ENCODE measurements around the gene TMEM158. TPM values are rescaled to one million over a fixed set of nuclear protein-coding genes. Genes with fewer than 3 reads are reported as not detected.

The TMEM158 gene
- total RNA-seq, 5 donors from 2014 or later (not counting 1 experiment from before 2014, with no cell fraction given): 0.13 to 0.26 (median 0.16) TPM

GRCh38 chr3:45176912-45177311, 49.2 kb downstream of the TMEM158 start:
- Mint-ChIP-seq H3K4me1 (no peaks in the 10 kb centered on the region), H3K27me3 (peaks cover 0 to 11% of the 10 kb centered on the region in 2 donors), H3K4me3 (no peak overlapping the region), H3K27ac (no peak overlapping the region), H3K36me3 (no peaks in the 10 kb centered on the region), H3K9me3 (no peaks in the 10 kb centered on the region)
- no peaks in the 10 kb centered on the region for H3K4me1 ChIP-seq (ENCODE audit: control insufficient read depth in 1 of 2, extremely low read depth in 1 of 2, insufficient read depth in 2 of 2, low read length in 2 of 2)
- no peak overlapping the region for H3K4me3 ChIP-seq (ENCODE audit: control insufficient read depth in 1 of 2, extremely low read depth in 1 of 2, low read length in 1 of 2)
- no CpG with 5 or more reads among the region's 4 CpGs for WGBS (ENCODE audit: insufficient coverage)
- H3K27me3 ChIP-seq (replicated peaks in 1 of 2; ENCODE audit: control insufficient read depth in 2 of 2, extremely low read depth in 1 of 2, insufficient read depth in 2 of 2, low read length in 1 of 2): peaks cover 0 to 38% of the 10 kb centered on the region in 2 experiments
- ATAC-seq (replicated peaks in 1 of 4) (no peak), DNase-seq (no peak)
- H3K9me3 ChIP-seq: no peaks in the 10 kb centered on the region
- POLR2A ChIA-PET: no interaction called here
- CTCF ChIA-PET: interaction anchor here in 1 of 2 donors (0.7 kb wide), 1 partner anchor 31 kb away, joined by 4 read pairs; no protein-coding TSS in a partner anchor
- no peak overlapping the region for H3K27ac ChIP-seq (ENCODE audit: low read length)
- no peaks in the 10 kb centered on the region for H3K36me3 ChIP-seq (ENCODE audit: control insufficient read depth in 2 of 2, extremely low read depth in 1 of 2, insufficient read depth in 1 of 2, low read length in 1 of 2)

Other genes starting within 250 kb of the TMEM158 start
- gene CLEC3B, start 200.0 kb downstream of the TMEM158 start, total RNA-seq: 1 to 10 TPM in 2 of 5 donors, under 1 TPM in 3; 0.55 to 1.6 (median 0.66) TPM
- 1 to 10 TPM in 1 of 5 donors, under 1 TPM in 4; 0.36 to 1.7 (median 0.55) TPM for gene CDCP1, start 79.9 kb downstream of the TMEM158 start, total RNA-seq
- gene LARS2, start 162.3 kb upstream of the TMEM158 start, total RNA-seq: 10 to 100 TPM; 18.4 to 25.1 (median 21.5) TPM